Measurements from ENCODE around the gene PITPNM3.

DNA sequence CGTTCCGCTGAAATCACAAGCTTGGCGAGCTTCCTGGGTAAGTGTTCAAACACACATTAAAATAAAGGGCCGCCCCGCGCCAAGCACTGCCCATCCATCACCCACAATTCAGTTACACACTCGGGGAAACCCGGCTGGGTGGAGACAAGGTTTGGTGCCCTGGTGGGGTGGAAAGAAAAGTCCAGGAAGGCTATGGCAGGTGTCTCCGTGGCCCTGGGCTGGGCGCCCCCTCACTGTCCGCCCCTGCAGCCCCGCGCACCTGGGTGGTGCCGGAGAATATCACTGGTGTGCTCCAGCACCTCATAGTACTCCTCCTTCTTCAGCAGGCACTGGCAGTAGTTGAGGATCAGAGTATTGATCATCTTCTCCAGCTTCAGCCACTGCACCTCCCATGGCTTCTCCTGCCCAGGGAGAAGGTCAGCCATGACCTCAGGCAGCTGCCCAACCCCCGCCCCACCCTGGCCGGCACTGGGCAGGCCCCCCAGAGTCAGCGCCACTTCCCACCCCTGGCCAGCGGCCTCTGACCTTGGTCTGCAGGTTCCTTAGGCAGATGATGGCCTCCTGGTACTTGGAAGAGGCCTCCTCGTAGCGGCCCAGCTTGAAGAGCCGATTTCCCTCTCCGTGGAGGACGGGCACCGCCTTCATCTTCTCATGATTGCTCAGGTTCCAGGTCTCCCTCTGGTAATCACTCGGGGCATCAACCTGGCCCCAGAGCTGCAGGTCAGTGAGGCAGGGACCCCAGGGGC is 129.8 kb downstream of the PITPNM3 start:
- TF ChIP-seq, protein P1, sequence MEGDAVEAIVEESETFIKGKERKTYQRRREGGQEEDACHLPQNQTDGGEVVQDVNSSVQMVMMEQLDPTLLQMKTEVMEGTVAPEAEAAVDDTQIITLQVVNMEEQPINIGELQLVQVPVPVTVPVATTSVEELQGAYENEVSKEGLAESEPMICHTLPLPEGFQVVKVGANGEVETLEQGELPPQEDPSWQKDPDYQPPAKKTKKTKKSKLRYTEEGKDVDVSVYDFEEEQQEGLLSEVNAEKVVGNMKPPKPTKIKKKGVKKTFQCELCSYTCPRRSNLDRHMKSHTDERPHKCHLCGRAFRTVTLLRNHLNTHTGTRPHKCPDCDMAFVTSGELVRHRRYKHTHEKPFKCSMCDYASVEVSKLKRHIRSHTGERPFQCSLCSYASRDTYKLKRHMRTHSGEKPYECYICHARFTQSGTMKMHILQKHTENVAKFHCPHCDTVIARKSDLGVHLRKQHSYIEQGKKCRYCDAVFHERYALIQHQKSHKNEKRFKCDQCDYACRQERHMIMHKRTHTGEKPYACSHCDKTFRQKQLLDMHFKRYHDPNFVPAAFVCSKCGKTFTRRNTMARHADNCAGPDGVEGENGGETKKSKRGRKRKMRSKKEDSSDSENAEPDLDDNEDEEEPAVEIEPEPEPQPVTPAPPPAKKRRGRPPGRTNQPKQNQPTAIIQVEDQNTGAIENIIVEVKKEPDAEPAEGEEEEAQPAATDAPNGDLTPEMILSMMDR (IDR thresholded peaks at IDR 0.05; ENCODE audit: poor library complexity): no peak
- TF ChIP-seq EZH2phosphoT487 (IDR thresholded peaks at IDR 0.05; ENCODE audit: low read depth, severe bottlenecking, unreplicated experiment) (no peak), EZH2 (IDR thresholded peaks at IDR 0.05; ENCODE audit: borderline replicate concordance) (no peak)

All from hepatocyte (in vitro differentiated cells).